ENCODE data around the gene OVCA2.

Gene OVCA2

DNA sequence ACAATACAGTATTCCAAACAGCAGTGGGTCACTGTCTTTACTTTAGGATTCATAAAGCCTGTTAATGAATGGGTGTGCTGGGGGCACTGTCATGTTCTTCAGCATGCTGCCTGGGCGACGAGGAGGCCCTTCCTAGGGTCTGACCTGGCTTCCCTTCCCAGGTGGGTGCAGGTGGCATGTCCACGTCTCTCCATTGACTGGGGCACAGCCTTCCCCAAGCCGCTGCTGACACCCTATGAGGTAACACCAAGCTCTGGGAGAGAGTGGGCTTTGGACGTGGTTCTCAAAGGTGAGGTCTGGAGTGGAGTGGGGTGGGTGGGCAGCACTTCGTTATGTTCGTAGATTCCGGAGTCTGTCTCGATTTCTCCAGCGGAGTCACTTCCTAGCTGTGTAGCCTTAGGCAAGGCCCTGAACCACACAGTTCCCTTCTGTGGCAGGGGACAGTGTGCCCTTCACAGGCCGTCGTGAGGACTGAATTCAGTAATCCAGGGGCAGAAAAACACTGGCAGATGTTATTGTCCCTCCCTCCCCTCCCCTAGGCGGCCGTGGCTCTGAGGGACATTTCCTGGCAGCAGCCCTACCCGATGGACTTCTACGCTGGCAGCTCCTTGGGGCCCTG is 771 bp upstream of the OVCA2 start:
- peak overlapping the region; percentile 81 for H3K4me3 ChIP-seq (ENCODE audit: low read length)
- H3K9ac ChIP-seq (ENCODE audit: low read depth, low read length): peak overlapping the region; percentile 91
- no peaks in the 10 kb centered on the region for H3K9me3 ChIP-seq (replicated peaks; ENCODE audit: low read length)
- peak overlapping the region; percentile 100 for H3K4me2 ChIP-seq (ENCODE audit: low read length)
- H3K4me1 ChIP-seq (ENCODE audit: control insufficient read depth, insufficient read depth, low read length): peaks cover 26% of the 10 kb centered on the region
- H3K27me3 ChIP-seq (ENCODE audit: control insufficient read depth, insufficient read depth, low read length): no peaks in the 10 kb centered on the region
- peaks cover 41% of the 10 kb centered on the region for H3K36me3 ChIP-seq (ENCODE audit: insufficient read depth, low read length)

DNA sequence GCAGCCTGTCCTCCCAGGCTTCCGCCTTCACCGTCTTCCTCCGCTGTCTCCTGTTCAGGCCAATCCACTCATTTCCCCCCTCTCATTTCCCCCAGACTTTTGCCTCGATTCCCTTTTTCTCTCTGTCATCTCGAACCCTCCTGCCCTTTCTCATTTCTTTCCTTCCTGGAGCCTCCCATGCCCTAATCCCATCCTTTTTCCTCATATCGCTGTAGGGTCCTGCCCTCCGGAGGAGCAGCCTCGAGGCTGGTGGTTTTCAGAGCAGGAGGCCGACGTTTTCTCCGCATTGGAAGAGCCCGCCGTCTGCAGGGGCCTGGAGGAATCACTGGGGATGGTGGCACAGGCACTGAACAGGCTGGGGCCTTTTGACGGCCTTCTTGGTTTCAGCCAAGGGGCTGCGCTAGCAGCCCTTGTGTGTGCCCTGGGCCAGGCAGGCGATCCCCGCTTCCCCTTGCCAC is 597 bp downstream of the OVCA2 start:
- no peaks in the 10 kb centered on the region for H3K9me3 ChIP-seq (replicated peaks; ENCODE audit: low read length)
- peak overlapping the region; percentile 100 for H3K4me2 ChIP-seq (ENCODE audit: low read length)
- H3K9ac ChIP-seq (ENCODE audit: low read depth, low read length): peak overlapping the region; percentile 91
- H3K4me3 ChIP-seq (ENCODE audit: low read length): peak overlapping the region; percentile 81
- H3K4me1 ChIP-seq (ENCODE audit: control insufficient read depth, insufficient read depth, low read length): peaks cover 26% of the 10 kb centered on the region
- no peaks in the 10 kb centered on the region for H3K27me3 ChIP-seq (ENCODE audit: control insufficient read depth, insufficient read depth, low read length)
- peaks cover 30% of the 10 kb centered on the region for H3K36me3 ChIP-seq (ENCODE audit: insufficient read depth, low read length)

DNA sequence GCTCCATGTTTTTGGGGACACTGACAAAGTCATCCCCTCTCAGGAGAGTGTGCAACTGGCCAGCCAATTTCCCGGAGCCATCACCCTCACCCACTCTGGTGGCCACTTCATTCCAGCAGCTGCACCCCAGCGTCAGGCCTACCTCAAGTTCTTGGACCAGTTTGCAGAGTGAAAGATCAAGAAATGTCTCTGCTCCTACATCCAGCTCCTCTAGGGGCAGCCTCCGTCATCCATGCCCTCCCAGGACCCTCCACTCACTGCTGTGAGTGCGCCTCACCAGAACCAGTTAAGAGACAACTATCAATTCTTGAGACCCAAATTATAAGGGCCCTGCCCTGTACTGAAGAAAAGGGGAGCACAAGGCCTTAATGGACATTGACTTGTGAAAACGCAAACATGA is 1.1 kb downstream of the OVCA2 start:
- Histone ChIP-seq H3K4me2 (ENCODE audit: low read length) (peak overlapping the region; percentile 100), H3K9me3 (replicated peaks; ENCODE audit: low read length) (no peaks in the 10 kb centered on the region), H3K27me3 (ENCODE audit: control insufficient read depth, insufficient read depth, low read length) (no peaks in the 10 kb centered on the region), H3K4me1 (ENCODE audit: control insufficient read depth, insufficient read depth, low read length) (peaks cover 26% of the 10 kb centered on the region), H3K9ac (ENCODE audit: low read depth, low read length) (peak overlapping the region; percentile 91), H3K36me3 (ENCODE audit: insufficient read depth, low read length) (peaks cover 30% of the 10 kb centered on the region), H3K4me3 (ENCODE audit: low read length) (peak overlapping the region; percentile 81)

DNA sequence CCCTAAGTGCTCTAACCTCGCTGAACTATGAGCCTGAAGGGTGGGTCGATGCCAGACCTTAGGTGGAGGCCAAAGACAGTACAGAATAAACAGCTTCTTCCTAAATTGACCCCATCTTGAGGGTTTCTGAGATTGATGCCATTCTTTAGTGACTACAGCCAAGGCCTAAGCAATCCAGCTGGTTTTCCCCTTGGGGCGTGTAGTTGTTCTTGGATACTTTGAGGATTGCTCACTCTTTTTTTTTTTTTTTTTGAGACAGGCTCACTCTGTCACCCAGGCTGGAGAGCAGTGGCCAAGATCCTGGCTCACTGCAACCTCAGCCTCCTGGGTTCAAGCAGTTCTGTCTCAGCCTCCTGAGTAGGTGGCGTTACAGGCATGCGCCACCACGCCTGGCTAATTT is 2.0 kb downstream of the OVCA2 start:
- Histone ChIP-seq H3K36me3 (ENCODE audit: insufficient read depth, low read length) (peaks cover 23% of the 10 kb centered on the region), H3K4me1 (ENCODE audit: control insufficient read depth, insufficient read depth, low read length) (peaks cover 29% of the 10 kb centered on the region), H3K9ac (ENCODE audit: low read depth, low read length) (peak overlapping the region; percentile 54), H3K9me3 (replicated peaks; ENCODE audit: low read length) (no peaks in the 10 kb centered on the region), H3K4me2 (ENCODE audit: low read length) (peak overlapping the region; percentile 100), H3K4me3 (ENCODE audit: low read length) (no peak overlapping the region), H3K27me3 (ENCODE audit: control insufficient read depth, insufficient read depth, low read length) (no peaks in the 10 kb centered on the region)

DNA sequence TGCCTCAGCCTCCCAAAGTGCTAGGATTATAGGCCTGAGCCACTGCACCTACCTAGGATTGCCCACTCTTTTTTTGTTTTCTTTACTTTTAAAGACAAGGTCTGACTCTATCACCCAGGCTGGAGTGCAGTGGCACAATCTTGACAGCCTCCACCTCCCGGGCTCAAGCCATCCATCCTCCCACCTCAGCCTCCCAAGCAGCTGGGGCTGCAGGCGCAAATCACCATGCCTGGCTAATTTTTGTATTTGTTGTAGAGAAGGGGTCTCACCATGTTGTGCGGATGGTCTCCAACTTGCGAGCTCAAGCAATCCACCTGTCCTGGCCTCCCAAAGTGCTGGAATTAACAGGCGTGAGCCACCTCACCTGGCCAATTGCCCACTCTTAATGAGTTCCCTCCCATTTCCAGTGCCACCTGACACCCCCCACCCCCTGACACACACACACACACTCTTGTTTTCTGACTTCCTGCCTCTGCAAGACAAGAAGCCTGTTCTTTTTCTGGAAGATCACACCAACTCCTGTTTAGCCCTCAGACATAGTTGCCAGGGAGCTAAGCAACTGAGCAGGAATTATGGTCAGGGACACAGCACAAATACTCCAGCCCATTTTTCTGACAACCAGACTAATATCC is 2.6 kb downstream of the OVCA2 start:
- peaks cover 34% of the 10 kb centered on the region for H3K4me1 ChIP-seq (ENCODE audit: control insufficient read depth, insufficient read depth, low read length)
- no peaks in the 10 kb centered on the region for H3K9me3 ChIP-seq (replicated peaks; ENCODE audit: low read length)
- no peak overlapping the region for H3K9ac ChIP-seq (ENCODE audit: low read depth, low read length)
- H3K36me3 ChIP-seq (ENCODE audit: insufficient read depth, low read length): peaks cover 23% of the 10 kb centered on the region
- H3K4me2 ChIP-seq (ENCODE audit: low read length): no peak overlapping the region
- H3K27me3 ChIP-seq (ENCODE audit: control insufficient read depth, insufficient read depth, low read length): no peaks in the 10 kb centered on the region
- no peak overlapping the region for H3K4me3 ChIP-seq (ENCODE audit: low read length)

DNA sequence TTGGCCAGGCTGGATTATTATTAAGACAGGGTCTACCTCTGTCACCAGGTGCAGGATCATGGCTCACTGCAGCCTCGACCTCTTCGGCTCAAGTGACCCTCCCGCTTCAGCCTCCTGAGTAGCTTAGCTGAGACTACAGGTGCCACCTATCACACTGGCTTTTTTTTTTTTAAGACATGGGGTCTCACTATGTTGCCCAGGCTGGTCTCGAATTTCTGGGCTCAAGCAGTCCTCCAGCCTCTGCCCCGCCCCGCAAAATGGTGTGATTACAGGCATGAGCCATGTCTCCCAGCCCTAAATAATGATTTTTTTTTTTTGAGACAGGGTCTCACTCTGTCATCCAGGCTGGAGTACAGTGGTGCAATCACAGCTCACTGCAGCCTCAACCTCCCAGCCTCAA is 5.8 kb downstream of the OVCA2 start:
- no peak overlapping the region for H3K4me2 ChIP-seq (ENCODE audit: low read length)
- H3K36me3 ChIP-seq (ENCODE audit: insufficient read depth, low read length): peaks cover 19% of the 10 kb centered on the region
- no peak overlapping the region for H3K4me3 ChIP-seq (ENCODE audit: low read length)
- no peaks in the 10 kb centered on the region for H3K9me3 ChIP-seq (replicated peaks; ENCODE audit: low read length)
- H3K4me1 ChIP-seq (ENCODE audit: control insufficient read depth, insufficient read depth, low read length): peaks cover 30% of the 10 kb centered on the region
- no peak overlapping the region for H3K9ac ChIP-seq (ENCODE audit: low read depth, low read length)
- H3K27me3 ChIP-seq (ENCODE audit: control insufficient read depth, insufficient read depth, low read length): peaks cover 3% of the 10 kb centered on the region

DNA sequence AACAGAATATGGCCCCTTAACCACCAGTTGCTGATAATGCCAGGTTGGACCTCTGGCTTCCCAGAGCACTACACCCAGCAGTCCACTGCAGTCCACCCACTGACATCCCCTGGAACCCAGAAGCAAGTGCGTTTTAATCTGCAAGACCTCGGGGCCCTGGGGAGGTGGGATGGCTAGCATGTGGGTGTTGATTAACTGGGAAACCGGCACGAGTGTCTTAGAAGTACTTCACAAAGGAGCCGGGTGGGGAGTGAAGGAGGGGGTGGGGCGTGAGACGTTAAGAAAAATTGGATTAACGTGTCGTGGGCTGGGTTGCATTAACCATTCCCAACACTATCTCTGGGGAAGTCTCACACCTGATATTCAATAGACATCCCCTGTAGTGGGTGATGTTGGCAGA is 7.0 kb downstream of the OVCA2 start:
- peak overlapping the region; percentile 86 for H3K9ac ChIP-seq (ENCODE audit: low read depth, low read length)
- peak overlapping the region; percentile 99 for H3K4me2 ChIP-seq (ENCODE audit: low read length)
- peaks cover 18% of the 10 kb centered on the region for H3K4me1 ChIP-seq (ENCODE audit: control insufficient read depth, insufficient read depth, low read length)
- peaks cover 3% of the 10 kb centered on the region for H3K27me3 ChIP-seq (ENCODE audit: control insufficient read depth, insufficient read depth, low read length)
- H3K9me3 ChIP-seq (replicated peaks; ENCODE audit: low read length): no peaks in the 10 kb centered on the region
- peaks cover 8% of the 10 kb centered on the region for H3K36me3 ChIP-seq (ENCODE audit: insufficient read depth, low read length)
- peak overlapping the region; percentile 96 for H3K4me3 ChIP-seq (ENCODE audit: low read length)

DNA sequence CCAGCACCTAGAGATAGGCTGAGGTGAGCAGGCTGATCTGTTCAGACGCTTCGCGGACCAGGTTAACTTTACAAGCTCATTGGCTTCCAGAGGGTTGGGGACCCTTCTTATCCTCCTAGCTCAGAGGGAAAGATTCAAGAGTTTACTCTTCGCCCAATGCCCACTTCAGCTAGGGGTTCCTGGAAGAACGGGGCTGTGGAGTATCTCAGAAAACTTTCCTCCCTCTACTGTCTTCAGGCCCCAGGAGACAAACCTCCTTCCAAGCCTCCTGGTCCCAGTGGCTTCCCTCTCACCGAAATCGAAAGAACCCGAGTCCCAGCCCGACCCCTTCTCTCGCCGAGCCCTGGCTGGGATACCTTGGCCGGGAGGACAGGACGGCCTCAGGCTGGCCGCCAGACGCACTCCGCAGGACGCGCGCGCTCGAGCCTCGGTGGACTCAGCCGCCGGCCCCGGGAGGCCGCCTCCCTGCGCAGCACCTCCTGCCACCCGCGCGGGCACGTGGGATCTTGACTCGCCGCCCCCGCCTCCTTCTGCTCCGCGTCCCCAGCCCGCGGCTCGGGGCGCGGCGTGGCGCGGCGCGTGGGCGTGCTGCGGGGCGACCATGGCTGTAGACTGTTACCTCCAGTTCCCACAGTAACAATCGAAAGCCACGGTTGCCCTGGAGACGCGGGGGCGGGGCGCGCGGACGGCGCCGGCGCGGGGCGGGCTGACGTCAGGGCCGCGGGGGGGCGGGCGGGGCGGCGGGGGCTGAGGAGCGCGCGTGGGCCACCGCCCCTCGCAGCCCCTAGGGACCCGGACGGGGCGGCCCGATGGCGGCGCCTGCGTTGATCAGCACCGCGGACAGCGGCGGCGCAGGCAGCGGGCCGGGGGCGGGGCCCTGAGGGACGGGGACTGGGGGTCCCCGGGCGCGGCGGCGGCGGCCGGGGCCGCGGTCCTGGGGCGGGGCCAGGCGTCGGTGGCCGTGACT is 7.8 kb downstream of the OVCA2 start:
- Histone ChIP-seq H3K4me2 (ENCODE audit: low read length) (peak overlapping the region; percentile 99), H3K9me3 (replicated peaks; ENCODE audit: low read length) (no peaks in the 10 kb centered on the region), H3K4me3 (ENCODE audit: low read length) (peak overlapping the region; percentile 96), H3K9ac (ENCODE audit: low read depth, low read length) (peak overlapping the region; percentile 86), H3K4me1 (ENCODE audit: control insufficient read depth, insufficient read depth, low read length) (peaks cover 13% of the 10 kb centered on the region), H3K36me3 (ENCODE audit: insufficient read depth, low read length) (peaks cover 5% of the 10 kb centered on the region), H3K27me3 (ENCODE audit: control insufficient read depth, insufficient read depth, low read length) (peaks cover 3% of the 10 kb centered on the region)

DNA sequence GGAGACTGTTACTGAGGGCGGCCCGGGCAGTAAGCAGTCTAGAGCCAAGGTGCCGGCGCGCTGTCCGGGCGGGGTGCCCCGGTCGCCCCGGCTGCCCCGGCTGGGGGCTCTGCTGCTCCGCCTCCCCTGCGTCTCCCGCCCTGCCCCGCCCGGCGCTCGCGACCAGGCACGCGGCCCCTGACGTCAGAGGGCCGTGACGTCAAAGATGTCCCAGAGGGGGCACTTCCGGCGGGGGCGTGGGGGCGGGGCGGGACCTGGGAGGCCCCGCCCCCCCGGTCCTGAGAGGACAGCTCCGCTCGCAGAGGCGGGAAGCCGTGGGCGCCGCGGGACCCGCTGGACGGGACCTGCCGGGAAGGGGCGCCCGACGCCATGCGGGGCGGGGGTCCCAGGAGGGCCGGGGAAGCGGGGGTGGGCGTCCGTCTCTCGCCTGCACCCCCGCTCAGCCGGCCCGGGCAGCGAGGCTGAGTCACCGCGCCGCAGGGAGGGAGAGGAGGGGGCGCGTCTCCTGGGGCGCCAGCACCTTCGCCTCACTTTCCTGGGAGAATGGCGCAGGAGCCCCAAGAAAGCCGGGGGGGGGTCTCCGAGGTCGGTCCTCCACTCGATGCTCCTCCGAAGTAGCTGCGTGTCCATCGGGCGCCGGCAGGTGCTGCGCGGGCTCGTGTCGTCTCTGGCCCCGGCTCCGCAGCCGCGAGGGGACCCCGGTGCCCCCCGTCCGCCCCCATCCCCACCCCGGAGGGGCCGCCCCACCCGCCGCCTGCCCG is 8.7 kb downstream of the OVCA2 start:
- Histone ChIP-seq H3K36me3 (ENCODE audit: insufficient read depth, low read length) (no peaks in the 10 kb centered on the region), H3K4me2 (ENCODE audit: low read length) (peak overlapping the region; percentile 85), H3K4me3 (ENCODE audit: low read length) (peak overlapping the region; percentile 96), H3K27me3 (ENCODE audit: control insufficient read depth, insufficient read depth, low read length) (peaks cover 3% of the 10 kb centered on the region), H3K9me3 (replicated peaks; ENCODE audit: low read length) (no peaks in the 10 kb centered on the region), H3K9ac (ENCODE audit: low read depth, low read length) (peak overlapping the region; percentile 76), H3K4me1 (ENCODE audit: control insufficient read depth, insufficient read depth, low read length) (peaks cover 13% of the 10 kb centered on the region)

DNA sequence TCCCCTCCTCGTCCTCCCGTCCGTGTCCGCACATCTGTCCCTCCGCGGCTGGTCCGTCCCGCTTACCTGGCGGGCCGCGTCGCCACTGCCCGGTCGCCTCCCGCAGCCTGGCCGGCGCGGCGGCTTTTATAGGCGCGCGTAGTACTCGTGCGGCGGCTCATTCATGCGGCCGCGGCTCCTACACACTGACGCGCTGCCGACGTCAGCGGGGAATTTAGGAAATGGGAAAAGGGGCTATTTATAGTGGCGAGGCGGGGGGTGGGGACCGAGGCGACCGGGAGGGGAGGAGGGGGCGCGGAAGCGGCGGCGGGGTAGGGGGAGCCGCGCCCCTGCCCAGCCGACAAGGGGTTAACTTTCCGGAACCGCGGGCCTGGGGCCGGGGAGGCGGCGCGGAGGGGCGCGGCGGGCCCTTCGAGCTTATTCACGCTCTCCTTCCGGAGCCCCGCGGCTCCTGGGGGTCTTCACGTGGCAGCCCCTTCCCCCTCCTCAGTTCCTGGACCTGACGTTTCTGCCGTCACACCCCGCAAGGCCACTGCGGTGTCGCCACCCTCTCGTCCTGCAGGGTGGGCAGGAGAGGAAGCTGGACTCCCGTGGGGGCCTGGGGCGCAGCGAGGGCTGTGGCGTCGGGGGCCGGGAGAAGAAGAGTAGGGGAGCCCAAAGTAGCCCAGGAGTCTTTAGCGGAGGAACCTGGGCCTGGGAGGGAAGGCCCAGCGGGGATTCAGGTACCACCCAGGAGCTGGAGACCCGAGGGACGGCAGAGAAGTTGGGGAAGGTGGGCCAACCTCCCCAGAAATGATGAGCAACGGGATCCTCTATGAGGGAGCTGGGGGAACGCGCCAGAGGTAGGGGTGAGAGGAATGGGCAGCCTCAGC is 9.5 kb downstream of the OVCA2 start:
- no peaks in the 10 kb centered on the region for H3K9me3 ChIP-seq (replicated peaks; ENCODE audit: low read length)
- H3K4me2 ChIP-seq (ENCODE audit: low read length): peak overlapping the region; percentile 85
- H3K36me3 ChIP-seq (ENCODE audit: insufficient read depth, low read length): no peaks in the 10 kb centered on the region
- H3K4me3 ChIP-seq (ENCODE audit: low read length): no peak overlapping the region
- H3K27me3 ChIP-seq (ENCODE audit: control insufficient read depth, insufficient read depth, low read length): peaks cover 3% of the 10 kb centered on the region
- peaks cover 13% of the 10 kb centered on the region for H3K4me1 ChIP-seq (ENCODE audit: control insufficient read depth, insufficient read depth, low read length)
- no peak overlapping the region for H3K9ac ChIP-seq (ENCODE audit: low read depth, low read length)
